Measurements from ENCODE around the gene PDGFD.

- TF ChIP-seq CTCF (IDR thresholded peaks at IDR 0.05) (no peak), EZH2 (IDR thresholded peaks at IDR 0.05; ENCODE audit: borderline replicate concordance, insufficient read depth, low read depth, low read length, poor library complexity, severe bottlenecking) (no peak)
These were observed 2.0 kb downstream of the PDGFD start for GRCh38 chr11:104161751-104162450.

Data from B cell (primary cell).